HL-60 (cell line): Measurements from ENCODE around the gene TRIML2.

Experiments
- DNase-seq, 2 experiments: peaks; one replicate each; pipeline ENCODE4 v3.0.0-alpha.2; 2010 to 2020; ENCODE audit warnings: low read depth in 1 of 2, low spot score in 1 of 2
- H3K27ac ChIP-seq: fragments of 250-450 bp; sonication (Bioruptor Pico); replicated peaks from 2 replicates; pipeline ENCODE4 v1.5.1; 2020; ENCODE audit warnings: mild to moderate bottlenecking, moderate library complexity
- H3K27me3 ChIP-seq: fragments of 250-450 bp; sonication (Bioruptor Pico); 2 replicates; pipeline ENCODE4 v1.5.1; 2021; ENCODE audit warnings: mild to moderate bottlenecking, moderate library complexity; ENCODE audit not compliant: insufficient read depth, poor library complexity, severe bottlenecking
- H3K4me3 ChIP-seq: replicated peaks from 2 replicates; pipeline ENCODE4 v1.5.1; 2011; ENCODE audit warnings: mild to moderate bottlenecking, control low read depth, low read length; ENCODE audit not compliant: insufficient read depth
- GABPA ChIP-seq: IDR thresholded peaks from 2 replicates; pipeline ENCODE4 v1.6.1; 2012; ENCODE audit warnings: low read depth
- POLR2AphosphoS5 ChIP-seq: IDR thresholded peaks from 2 replicates; pipeline ENCODE4 v1.6.1; 2012; ENCODE audit warnings: low read depth
- SPI1 ChIP-seq: IDR thresholded peaks from 2 replicates; pipeline ENCODE4 v1.6.1; 2012; ENCODE audit warnings: low read depth, mild to moderate bottlenecking, borderline replicate concordance
- TF ChIP-seq, protein P1 (sequence below): IDR thresholded peaks from 2 replicates; pipeline ENCODE4 v1.6.1; 2012; ENCODE audit warnings: low read depth; ENCODE audit not compliant: insufficient replicate concordance
- TF ChIP-seq, protein P2 (sequence below): IDR thresholded peaks from one replicate; pipeline ENCODE4 v1.5.1; 2011; ENCODE audit warnings: low read length, control low read depth, inconsistent platforms; ENCODE audit not compliant: insufficient read depth

The TRIML2 gene

DNA sequence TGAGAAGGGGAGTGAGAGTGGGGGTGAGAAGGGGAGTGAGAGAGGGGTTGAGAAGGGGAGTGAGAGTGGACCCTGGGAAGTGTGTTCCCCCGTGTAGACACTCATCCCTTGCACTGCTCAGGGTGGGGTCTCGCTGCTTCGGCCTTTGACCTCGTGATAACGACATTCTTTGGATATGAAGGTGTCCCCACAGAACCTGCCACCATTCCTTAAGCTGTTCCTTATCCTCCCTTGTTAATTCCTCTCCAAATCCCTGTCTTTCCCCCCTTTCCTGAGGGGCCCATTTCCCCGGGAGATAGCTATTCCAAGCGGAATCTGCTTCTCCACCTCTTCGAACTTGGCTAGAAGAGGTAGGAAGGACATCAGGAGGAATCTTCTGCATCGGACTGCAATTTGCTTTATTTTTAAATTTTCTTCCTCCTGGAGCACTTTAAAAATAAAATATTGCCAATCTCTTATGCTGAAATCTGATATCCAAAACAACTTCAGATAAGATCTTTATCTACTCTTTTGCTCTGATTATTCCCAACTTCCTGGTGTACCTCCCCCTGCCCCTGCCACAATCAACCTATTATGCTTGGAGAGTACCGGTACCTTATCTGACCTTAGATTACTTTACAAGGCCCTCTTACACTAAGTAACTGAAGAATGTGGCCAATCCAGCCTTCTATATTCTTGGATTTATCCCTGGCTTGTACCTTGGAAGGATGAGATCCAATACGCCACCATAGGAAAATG lies 45.4 kb upstream of the TRIML2 start:
- Histone ChIP-seq H3K27ac (no peak overlapping the region), H3K4me3 (no peak overlapping the region), H3K27me3 (no peaks in the 10 kb centered on the region)
- no peak for DNase-seq
- TF ChIP-seq, protein P1, sequence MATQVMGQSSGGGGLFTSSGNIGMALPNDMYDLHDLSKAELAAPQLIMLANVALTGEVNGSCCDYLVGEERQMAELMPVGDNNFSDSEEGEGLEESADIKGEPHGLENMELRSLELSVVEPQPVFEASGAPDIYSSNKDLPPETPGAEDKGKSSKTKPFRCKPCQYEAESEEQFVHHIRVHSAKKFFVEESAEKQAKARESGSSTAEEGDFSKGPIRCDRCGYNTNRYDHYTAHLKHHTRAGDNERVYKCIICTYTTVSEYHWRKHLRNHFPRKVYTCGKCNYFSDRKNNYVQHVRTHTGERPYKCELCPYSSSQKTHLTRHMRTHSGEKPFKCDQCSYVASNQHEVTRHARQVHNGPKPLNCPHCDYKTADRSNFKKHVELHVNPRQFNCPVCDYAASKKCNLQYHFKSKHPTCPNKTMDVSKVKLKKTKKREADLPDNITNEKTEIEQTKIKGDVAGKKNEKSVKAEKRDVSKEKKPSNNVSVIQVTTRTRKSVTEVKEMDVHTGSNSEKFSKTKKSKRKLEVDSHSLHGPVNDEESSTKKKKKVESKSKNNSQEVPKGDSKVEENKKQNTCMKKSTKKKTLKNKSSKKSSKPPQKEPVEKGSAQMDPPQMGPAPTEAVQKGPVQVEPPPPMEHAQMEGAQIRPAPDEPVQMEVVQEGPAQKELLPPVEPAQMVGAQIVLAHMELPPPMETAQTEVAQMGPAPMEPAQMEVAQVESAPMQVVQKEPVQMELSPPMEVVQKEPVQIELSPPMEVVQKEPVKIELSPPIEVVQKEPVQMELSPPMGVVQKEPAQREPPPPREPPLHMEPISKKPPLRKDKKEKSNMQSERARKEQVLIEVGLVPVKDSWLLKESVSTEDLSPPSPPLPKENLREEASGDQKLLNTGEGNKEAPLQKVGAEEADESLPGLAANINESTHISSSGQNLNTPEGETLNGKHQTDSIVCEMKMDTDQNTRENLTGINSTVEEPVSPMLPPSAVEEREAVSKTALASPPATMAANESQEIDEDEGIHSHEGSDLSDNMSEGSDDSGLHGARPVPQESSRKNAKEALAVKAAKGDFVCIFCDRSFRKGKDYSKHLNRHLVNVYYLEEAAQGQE, result no peak
- TF ChIP-seq, protein P2, sequence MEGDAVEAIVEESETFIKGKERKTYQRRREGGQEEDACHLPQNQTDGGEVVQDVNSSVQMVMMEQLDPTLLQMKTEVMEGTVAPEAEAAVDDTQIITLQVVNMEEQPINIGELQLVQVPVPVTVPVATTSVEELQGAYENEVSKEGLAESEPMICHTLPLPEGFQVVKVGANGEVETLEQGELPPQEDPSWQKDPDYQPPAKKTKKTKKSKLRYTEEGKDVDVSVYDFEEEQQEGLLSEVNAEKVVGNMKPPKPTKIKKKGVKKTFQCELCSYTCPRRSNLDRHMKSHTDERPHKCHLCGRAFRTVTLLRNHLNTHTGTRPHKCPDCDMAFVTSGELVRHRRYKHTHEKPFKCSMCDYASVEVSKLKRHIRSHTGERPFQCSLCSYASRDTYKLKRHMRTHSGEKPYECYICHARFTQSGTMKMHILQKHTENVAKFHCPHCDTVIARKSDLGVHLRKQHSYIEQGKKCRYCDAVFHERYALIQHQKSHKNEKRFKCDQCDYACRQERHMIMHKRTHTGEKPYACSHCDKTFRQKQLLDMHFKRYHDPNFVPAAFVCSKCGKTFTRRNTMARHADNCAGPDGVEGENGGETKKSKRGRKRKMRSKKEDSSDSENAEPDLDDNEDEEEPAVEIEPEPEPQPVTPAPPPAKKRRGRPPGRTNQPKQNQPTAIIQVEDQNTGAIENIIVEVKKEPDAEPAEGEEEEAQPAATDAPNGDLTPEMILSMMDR, result no peak
- no peak for TF ChIP-seq SPI1
- no peak for TF ChIP-seq POLR2AphosphoS5
- TF ChIP-seq GABPA, result no peak

DNA sequence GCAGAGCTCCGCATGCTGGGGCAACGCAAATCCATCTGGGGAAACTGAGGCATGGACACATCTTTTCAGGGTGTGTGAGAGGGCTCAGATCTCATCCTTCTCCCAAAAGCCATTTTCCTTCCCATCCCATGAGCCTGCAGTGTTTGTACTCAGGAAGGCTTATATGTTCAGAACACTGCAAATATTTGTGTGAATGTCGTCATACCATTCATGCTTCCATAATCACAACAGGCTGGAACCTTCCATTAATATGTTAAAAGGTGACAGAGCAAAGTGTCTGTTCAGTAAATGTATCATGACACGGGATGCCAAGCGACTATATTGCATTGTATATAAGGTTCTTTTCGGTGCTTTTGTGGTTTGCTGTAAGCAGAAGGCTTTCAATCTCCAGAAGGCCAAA lies 38.4 kb upstream of the TRIML2 start:
- TF ChIP-seq, protein P2, result no peak
- no peaks in the 10 kb centered on the region for H3K27me3 ChIP-seq
- H3K4me3 ChIP-seq, result no peak overlapping the region
- no peak for DNase-seq
- H3K27ac ChIP-seq, result no peak overlapping the region

DNA sequence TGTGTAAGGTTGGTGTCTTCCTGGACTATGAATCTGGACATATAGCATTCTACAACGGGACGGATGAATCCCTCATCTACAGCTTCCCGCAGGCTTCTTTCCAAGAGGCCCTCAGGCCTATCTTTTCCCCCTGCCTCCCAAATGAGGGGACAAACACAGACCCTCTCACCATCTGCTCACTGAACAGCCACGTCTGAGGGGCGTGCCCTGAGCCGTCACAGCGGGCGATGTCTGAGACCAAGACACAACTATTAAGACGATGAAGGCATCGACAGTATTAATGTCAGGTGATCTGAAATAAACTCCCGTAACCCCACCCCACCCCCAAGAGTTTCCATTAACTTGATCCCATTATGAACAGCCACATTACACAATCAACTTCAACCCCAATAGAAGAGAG lies 37.8 kb upstream of the TRIML2 start:
- no peak for DNase-seq
- Histone ChIP-seq H3K27me3 (no peaks in the 10 kb centered on the region), H3K27ac (no peak overlapping the region), H3K4me3 (no peak overlapping the region)
- TF ChIP-seq GABPA (no peak), POLR2AphosphoS5 (no peak), SPI1 (no peak)
- TF ChIP-seq, protein P2, result no peak
- TF ChIP-seq, protein P1, result no peak

DNA sequence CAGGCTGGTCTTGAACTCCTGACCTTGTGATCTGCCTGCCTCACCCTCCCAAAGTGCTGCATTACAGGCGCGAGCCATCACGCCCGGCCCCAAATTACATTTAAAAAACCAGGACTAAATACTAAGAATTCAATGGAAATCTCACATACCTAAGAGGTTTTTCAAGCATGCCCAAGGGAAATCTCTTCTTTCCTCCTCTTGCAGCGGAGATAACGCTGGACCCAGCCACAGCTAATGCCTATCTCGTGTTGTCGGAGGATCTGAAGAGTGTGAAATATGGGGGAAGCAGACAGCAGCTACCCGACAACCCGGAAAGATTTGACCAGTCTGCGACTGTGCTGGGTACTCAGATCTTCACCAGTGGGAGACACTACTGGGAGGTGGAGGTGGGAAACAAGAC lies 37.2 kb upstream of the TRIML2 start:
- Histone ChIP-seq H3K4me3 (no peak overlapping the region), H3K27ac (no peak overlapping the region), H3K27me3 (no peaks in the 10 kb centered on the region)
- TF ChIP-seq GABPA (no peak), SPI1 (no peak), POLR2AphosphoS5 (no peak)
- TF ChIP-seq, protein P1, result no peak
- TF ChIP-seq, protein P2, result no peak
- DNase-seq, result no peak
